ENCODE measurements around the gene GPR89A.

DNA sequence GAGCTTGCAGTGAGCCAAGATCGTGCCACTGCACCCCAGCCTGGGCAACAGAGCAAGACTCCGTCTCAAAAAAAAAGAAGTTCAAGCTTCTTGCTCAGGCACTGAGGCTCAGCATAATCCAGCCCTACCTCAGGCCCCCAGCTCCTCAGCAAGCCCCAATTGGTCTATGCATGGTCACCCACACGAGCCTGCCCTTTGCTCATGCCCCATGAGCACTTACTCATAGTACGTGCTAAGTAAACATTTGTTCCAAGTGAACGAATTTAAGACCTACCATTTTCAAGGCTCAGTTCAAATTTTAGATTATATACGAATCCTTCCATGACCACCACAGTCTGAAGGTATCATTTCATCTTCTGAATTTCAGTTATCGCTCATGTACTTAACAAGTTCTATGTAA, 95.0 kb downstream of the GPR89A start:
- TF ChIP-seq, protein P1, sequence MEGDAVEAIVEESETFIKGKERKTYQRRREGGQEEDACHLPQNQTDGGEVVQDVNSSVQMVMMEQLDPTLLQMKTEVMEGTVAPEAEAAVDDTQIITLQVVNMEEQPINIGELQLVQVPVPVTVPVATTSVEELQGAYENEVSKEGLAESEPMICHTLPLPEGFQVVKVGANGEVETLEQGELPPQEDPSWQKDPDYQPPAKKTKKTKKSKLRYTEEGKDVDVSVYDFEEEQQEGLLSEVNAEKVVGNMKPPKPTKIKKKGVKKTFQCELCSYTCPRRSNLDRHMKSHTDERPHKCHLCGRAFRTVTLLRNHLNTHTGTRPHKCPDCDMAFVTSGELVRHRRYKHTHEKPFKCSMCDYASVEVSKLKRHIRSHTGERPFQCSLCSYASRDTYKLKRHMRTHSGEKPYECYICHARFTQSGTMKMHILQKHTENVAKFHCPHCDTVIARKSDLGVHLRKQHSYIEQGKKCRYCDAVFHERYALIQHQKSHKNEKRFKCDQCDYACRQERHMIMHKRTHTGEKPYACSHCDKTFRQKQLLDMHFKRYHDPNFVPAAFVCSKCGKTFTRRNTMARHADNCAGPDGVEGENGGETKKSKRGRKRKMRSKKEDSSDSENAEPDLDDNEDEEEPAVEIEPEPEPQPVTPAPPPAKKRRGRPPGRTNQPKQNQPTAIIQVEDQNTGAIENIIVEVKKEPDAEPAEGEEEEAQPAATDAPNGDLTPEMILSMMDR (IDR thresholded peaks at IDR 0.05; ENCODE audit: low read depth, low read length, poor library complexity, severe bottlenecking), result no peak
- TF ChIP-seq EZH2phosphoT487 (IDR thresholded peaks at IDR 0.05; ENCODE audit: borderline replicate concordance, low read length), result no peak
